ENCODE data around the gene UBE2O.

UBE2O gene

DNA sequence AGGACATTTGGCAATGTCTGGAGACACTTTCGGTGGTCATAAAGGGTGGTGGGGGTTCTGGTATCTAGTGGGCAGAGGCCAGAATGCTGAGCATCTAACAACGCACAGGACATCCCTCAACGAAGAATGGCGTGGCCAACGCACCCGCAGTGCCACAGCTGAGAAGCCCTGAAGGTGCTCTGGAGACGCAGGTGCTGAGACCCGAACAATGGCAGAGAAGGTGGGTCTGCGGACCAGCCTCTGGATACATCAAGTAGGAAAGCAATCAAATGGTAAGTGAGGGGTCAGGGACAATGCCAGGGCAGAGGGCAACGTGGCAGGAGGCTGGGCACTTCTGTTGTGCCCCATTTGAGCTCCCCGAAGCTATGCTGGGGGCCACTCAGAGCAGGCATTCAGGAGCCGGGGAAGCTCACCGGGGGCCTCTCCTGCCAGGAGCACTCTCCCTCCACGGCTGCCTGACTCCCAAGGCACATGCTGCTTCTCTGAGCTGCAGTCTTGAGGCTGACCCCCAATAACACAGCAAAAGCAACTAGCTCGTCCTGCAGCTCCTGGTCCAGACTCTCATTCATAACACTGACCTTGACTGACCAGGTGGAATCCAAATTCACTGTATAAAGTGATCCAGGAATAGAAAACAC lies 42.5 kb downstream of the UBE2O start:
- H3K4me3 ChIP-seq (ENCODE audit: low read length), result no peak overlapping the region
- TF ChIP-seq, protein P1, sequence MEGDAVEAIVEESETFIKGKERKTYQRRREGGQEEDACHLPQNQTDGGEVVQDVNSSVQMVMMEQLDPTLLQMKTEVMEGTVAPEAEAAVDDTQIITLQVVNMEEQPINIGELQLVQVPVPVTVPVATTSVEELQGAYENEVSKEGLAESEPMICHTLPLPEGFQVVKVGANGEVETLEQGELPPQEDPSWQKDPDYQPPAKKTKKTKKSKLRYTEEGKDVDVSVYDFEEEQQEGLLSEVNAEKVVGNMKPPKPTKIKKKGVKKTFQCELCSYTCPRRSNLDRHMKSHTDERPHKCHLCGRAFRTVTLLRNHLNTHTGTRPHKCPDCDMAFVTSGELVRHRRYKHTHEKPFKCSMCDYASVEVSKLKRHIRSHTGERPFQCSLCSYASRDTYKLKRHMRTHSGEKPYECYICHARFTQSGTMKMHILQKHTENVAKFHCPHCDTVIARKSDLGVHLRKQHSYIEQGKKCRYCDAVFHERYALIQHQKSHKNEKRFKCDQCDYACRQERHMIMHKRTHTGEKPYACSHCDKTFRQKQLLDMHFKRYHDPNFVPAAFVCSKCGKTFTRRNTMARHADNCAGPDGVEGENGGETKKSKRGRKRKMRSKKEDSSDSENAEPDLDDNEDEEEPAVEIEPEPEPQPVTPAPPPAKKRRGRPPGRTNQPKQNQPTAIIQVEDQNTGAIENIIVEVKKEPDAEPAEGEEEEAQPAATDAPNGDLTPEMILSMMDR (IDR thresholded peaks at IDR 0.05; ENCODE audit: low read depth, low read length), result no peak
- no peak for TF ChIP-seq EZH2phosphoT487 (IDR thresholded peaks at IDR 0.05; ENCODE audit: low read depth)
- H3K9ac ChIP-seq (ENCODE audit: low read length), result no peak overlapping the region
- no peaks in the 10 kb centered on the region for H3K27me3 ChIP-seq (ENCODE audit: low read depth, low read length)
- peaks cover 24% of the 10 kb centered on the region for H4K20me1 ChIP-seq (ENCODE audit: insufficient read depth, low read length)
- H2AFZ ChIP-seq (ENCODE audit: low read depth, low read length), result no peak overlapping the region
- no peaks in the 10 kb centered on the region for H3K9me3 ChIP-seq (ENCODE audit: insufficient read depth, low read length)
- no peaks in the 10 kb centered on the region for H3K36me3 ChIP-seq (replicated peaks; ENCODE audit: low read depth, low read length)
- H3K27ac ChIP-seq (ENCODE audit: low read length), result no peak overlapping the region
- H3K79me2 ChIP-seq (ENCODE audit: low read length), result peaks cover 24% of the 10 kb centered on the region
- peaks cover 14% of the 10 kb centered on the region for H3K4me1 ChIP-seq (ENCODE audit: low read length)
- H3K4me2 ChIP-seq (ENCODE audit: low read length), result no peak overlapping the region

DNA sequence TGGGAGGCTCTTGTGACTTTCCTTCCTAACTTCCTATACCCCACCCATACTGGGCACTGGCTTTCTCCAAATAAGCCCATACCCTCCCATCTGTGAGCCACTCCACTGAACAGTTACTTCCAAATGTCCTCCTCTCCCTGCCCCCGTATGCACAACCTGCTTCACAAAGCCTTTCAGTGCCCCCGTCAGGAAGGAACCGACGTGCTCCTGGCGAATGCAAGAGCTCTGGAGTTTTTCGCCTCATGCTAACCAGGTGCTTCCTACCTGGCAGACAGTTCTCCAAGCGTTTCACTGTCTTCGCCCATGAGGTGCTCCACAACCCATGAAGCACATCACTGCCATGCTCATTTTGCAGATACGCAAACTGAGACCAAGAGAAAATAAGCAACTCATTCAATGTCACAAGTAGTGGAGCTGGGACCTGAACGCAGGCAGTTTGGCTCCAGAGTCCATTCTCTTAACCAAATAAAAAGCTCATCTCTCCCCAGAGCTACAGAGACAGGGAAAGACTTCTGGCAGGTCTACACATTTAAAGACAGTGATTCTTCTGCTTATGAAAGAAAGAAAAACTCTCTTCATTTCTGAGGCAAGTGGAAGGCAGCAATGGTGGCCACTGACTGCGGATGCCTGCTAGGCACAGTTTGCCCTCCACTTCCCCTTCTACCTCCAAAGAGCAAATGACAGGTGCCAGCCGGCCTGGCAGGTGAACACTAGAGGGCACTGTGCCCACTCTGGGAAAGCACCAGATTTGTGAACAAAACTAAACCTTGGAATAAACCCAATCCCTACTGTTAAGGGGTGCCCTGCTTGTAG lies 44.7 kb downstream of the UBE2O start:
- Histone ChIP-seq H3K4me1 (ENCODE audit: low read length) (peaks cover 14% of the 10 kb centered on the region), H4K20me1 (ENCODE audit: insufficient read depth, low read length) (peaks cover 20% of the 10 kb centered on the region), H3K9ac (ENCODE audit: low read length) (no peak overlapping the region)

DNA sequence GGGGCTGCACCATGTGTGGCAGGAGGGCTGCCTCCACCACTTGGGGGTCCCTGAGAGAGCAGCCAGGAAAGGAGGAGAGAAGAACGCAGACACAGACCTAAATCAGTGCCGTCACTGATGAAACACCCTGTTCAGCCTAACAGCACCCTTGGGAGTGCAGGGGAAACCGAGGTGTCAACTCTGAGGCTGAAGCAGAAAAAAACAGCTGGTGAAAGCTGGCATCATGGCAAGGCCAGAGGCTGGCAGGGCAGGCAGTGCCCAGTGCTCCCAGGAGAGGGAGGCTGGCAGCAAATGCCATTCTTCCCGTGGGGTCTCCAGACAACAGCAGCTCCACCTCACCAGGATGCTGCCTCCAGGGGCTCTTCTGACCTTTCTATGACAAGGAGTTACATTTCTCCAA lies 45.4 kb downstream of the UBE2O start:
- Histone ChIP-seq H3K9ac (ENCODE audit: low read length) (no peak overlapping the region), H3K4me1 (ENCODE audit: low read length) (peaks cover 14% of the 10 kb centered on the region), H3K36me3 (replicated peaks; ENCODE audit: low read depth, low read length) (peaks cover 3% of the 10 kb centered on the region), H2AFZ (ENCODE audit: low read depth, low read length) (no peak overlapping the region), H4K20me1 (ENCODE audit: insufficient read depth, low read length) (peaks cover 20% of the 10 kb centered on the region), H3K79me2 (ENCODE audit: low read length) (peaks cover 16% of the 10 kb centered on the region), H3K9me3 (ENCODE audit: insufficient read depth, low read length) (no peaks in the 10 kb centered on the region), H3K27me3 (ENCODE audit: low read depth, low read length) (no peaks in the 10 kb centered on the region), H3K27ac (ENCODE audit: low read length) (no peak overlapping the region), H3K4me2 (ENCODE audit: low read length) (no peak overlapping the region), H3K4me3 (ENCODE audit: low read length) (no peak overlapping the region)
- TF ChIP-seq EZH2phosphoT487 (IDR thresholded peaks at IDR 0.05; ENCODE audit: low read depth), result no peak
- TF ChIP-seq, protein P1 (IDR thresholded peaks at IDR 0.05; ENCODE audit: low read depth, low read length), result no peak

More for the DNA sequence above, 44.7 kb downstream of the UBE2O start:
- Histone ChIP-seq H3K4me2 (ENCODE audit: low read length) (no peak overlapping the region), H2AFZ (ENCODE audit: low read depth, low read length) (no peak overlapping the region), H3K36me3 (replicated peaks; ENCODE audit: low read depth, low read length) (no peaks in the 10 kb centered on the region), H3K9me3 (ENCODE audit: insufficient read depth, low read length) (no peaks in the 10 kb centered on the region), H3K4me3 (ENCODE audit: low read length) (no peak overlapping the region), H3K79me2 (ENCODE audit: low read length) (peaks cover 16% of the 10 kb centered on the region), H3K27ac (ENCODE audit: low read length) (no peak overlapping the region), H3K27me3 (ENCODE audit: low read depth, low read length) (no peaks in the 10 kb centered on the region)
- TF ChIP-seq, protein P1 (IDR thresholded peaks at IDR 0.05; ENCODE audit: low read depth, low read length), result peak; percentile 92
- no peak for TF ChIP-seq EZH2phosphoT487 (IDR thresholded peaks at IDR 0.05; ENCODE audit: low read depth)

DNA sequence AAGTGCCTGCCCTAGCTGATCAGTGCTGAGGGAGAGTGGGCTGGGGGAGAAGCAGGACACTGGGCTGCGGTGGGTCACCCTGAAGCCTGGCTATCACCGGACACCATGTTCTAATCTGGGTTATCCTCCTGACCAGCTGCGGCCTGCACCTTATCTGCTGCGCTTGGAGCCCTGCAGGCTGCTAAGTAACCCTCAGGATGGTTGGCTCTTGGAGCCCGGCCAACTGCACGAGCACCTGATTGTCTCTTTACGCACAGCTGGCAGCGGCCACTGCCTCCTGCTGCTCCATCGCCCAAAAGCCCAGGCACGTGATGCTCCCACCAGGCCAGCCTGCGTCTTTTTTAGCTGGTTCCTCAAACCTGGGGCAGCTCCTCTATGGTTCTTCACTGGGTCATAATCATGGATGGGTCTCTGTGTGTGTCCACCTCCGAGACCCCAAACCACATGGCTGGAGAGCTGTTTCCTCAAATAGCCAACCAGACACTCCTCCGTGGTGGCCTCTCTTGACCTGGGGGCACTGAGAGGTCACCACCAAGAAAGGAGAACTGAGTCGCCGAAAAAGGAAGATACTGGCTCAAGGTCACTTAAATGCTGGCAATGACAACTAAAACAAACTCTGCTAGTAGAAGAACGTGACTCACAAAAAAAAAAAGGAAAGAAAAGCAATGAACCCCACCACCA lies 46.8 kb downstream of the UBE2O start:
- TF ChIP-seq, protein P1 (IDR thresholded peaks at IDR 0.05; ENCODE audit: low read depth, low read length), result no peak
- no peak for TF ChIP-seq EZH2phosphoT487 (IDR thresholded peaks at IDR 0.05; ENCODE audit: low read depth)
- H4K20me1 ChIP-seq (ENCODE audit: insufficient read depth, low read length), result peaks cover 17% of the 10 kb centered on the region
- H3K4me2 ChIP-seq (ENCODE audit: low read length), result no peak overlapping the region
- H3K79me2 ChIP-seq (ENCODE audit: low read length), result peaks cover 16% of the 10 kb centered on the region
- H3K4me1 ChIP-seq (ENCODE audit: low read length), result peaks cover 14% of the 10 kb centered on the region
- no peak overlapping the region for H3K27ac ChIP-seq (ENCODE audit: low read length)
- H3K9me3 ChIP-seq (ENCODE audit: insufficient read depth, low read length), result no peaks in the 10 kb centered on the region
- no peaks in the 10 kb centered on the region for H3K27me3 ChIP-seq (ENCODE audit: low read depth, low read length)
- no peak overlapping the region for H2AFZ ChIP-seq (ENCODE audit: low read depth, low read length)
- peaks cover 12% of the 10 kb centered on the region for H3K36me3 ChIP-seq (replicated peaks; ENCODE audit: low read depth, low read length)
- no peak overlapping the region for H3K9ac ChIP-seq (ENCODE audit: low read length)
- H3K4me3 ChIP-seq (ENCODE audit: low read length), result no peak overlapping the region
